CD14-positive monocyte (primary cell): ENCODE results near the gene HTR7. TPM values are rescaled to one million over a fixed set of nuclear protein-coding genes. Genes with fewer than 3 reads are reported as not detected.

Experiments used
- DNase-seq, 3 donors: peaks; one replicate each; pipeline ENCODE4 v3.0.0-alpha.2; 2011 to 2022
- H2AFZ ChIP-seq: 2 replicates; pipeline ENCODE4 v1.6.0; 2012; ENCODE audit warnings: mild to moderate bottlenecking, low read depth, low read length, inconsistent platforms; ENCODE audit not compliant: insufficient read depth, poor library complexity, severe bottlenecking
- H3K27ac ChIP-seq, 2 donors: 1 replicate in 1 of 2; 2 replicates in 1 of 2; pipeline ENCODE4 v1.5.1; 2012 to 2013; ENCODE audit warnings: low read length in 2 of 2, control low read depth in 1 of 2, inconsistent platforms in 1 of 2, low read depth in 1 of 2, mild to moderate bottlenecking in 1 of 2
- H3K27me3 ChIP-seq, 2 donors: one replicate each; pipeline versions ENCODE4 v1.6.0 to v1.6.1; 2011 to 2013; ENCODE audit warnings: low read length in 2 of 2; ENCODE audit not compliant: control insufficient read depth in 2 of 2, insufficient read depth in 2 of 2
- H3K36me3 ChIP-seq, 2 donors: replicated peaks in 1 of 2; 1 replicate in 1 of 2; 2 replicates in 1 of 2; pipeline versions ENCODE4 v1.5.1 to v1.6.1; 2012 to 2013; ENCODE audit warnings: low read length in 2 of 2, control low read depth in 1 of 2, inconsistent platforms in 1 of 2, mild to moderate bottlenecking in 1 of 2; ENCODE audit not compliant: insufficient read depth in 2 of 2, control insufficient read depth in 1 of 2
- H3K4me1 ChIP-seq, 2 donors: 1 replicate in 1 of 2; 2 replicates in 1 of 2; pipeline versions ENCODE4 v1.5.1 to v1.6.1; 2012 to 2013; ENCODE audit warnings: low read length in 2 of 2, control low read depth in 1 of 2, inconsistent platforms in 1 of 2, mild to moderate bottlenecking in 1 of 2, moderate library complexity in 1 of 2; ENCODE audit not compliant: insufficient read depth in 2 of 2, control insufficient read depth in 1 of 2
- H3K4me2 ChIP-seq: replicated peaks from 2 replicates; pipeline ENCODE3; 2012; ENCODE audit warnings: low read length, moderate library complexity, mild to moderate bottlenecking; ENCODE audit not compliant: poor library complexity, severe bottlenecking; ENCODE audit errors: extremely low read depth
- H3K4me3 ChIP-seq, 3 experiments: fragments of 200-600 bp in 1 of 3; sonication (generic) in 1 of 3; replicated peaks in 1 of 3; 1 replicate in 2 of 3; 2 replicates in 1 of 3; pipeline ENCODE4 v1.5.1; 2011 to 2013; ENCODE audit warnings: low read length in 3 of 3, mild to moderate bottlenecking in 3 of 3, control low read depth in 2 of 3, low read depth in 2 of 3, inconsistent platforms in 1 of 3, moderate library complexity in 1 of 3
- H3K79me2 ChIP-seq: 2 replicates; pipeline ENCODE4 v1.6.0; 2012; ENCODE audit warnings: mild to moderate bottlenecking, control low read depth, inconsistent platforms, low read length, moderate library complexity; ENCODE audit not compliant: insufficient read depth
- H3K9ac ChIP-seq: 2 replicates; pipeline ENCODE4 v1.6.0; 2017; ENCODE audit warnings: low read length, mild to moderate bottlenecking; ENCODE audit not compliant: insufficient read depth, poor library complexity, severe bottlenecking
- H3K9me3 ChIP-seq, 2 donors: replicated peaks in 1 of 2; 1 replicate in 1 of 2; 2 replicates in 1 of 2; pipeline versions ENCODE4 v1.5.1 to v1.6.1; 2012 to 2013; ENCODE audit warnings: low read length in 2 of 2, control low read depth in 1 of 2; ENCODE audit not compliant: control insufficient read depth in 1 of 2, insufficient read depth in 1 of 2
- H4K20me1 ChIP-seq: 2 replicates; pipeline ENCODE4 v1.6.0; 2012; ENCODE audit warnings: mild to moderate bottlenecking, low read length, control low read depth, moderate library complexity; ENCODE audit not compliant: insufficient read depth
- H3K27ac Mint-ChIP-seq, 7 donors: one replicate each; pipeline ENCODE4 v1.8.0; 2020; ENCODE audit warnings: mild to moderate bottlenecking in 7 of 7, mixed read lengths in 7 of 7, moderate library complexity in 6 of 7, inconsistent platforms in 2 of 7
- H3K27me3 Mint-ChIP-seq, 3 donors: one replicate each; pipeline ENCODE4 v1.8.0; 2021 to 2022; ENCODE audit warnings: low read depth in 3 of 3, mild to moderate bottlenecking in 3 of 3, mixed read lengths in 3 of 3, moderate library complexity in 3 of 3, inconsistent platforms in 1 of 3
- H3K36me3 Mint-ChIP-seq, 2 donors: one replicate each; pipeline ENCODE4 v1.8.0; 2020; ENCODE audit warnings: mixed read lengths in 2 of 2, inconsistent platforms in 1 of 2, mild to moderate bottlenecking in 1 of 2
- H3K4me1 Mint-ChIP-seq: one replicate; pipeline ENCODE4 v1.8.0; 2020; ENCODE audit warnings: mild to moderate bottlenecking, mixed read lengths
- H3K4me3 Mint-ChIP-seq, 2 donors: one replicate each; pipeline ENCODE4 v1.8.0; 2020; ENCODE audit warnings: mild to moderate bottlenecking in 2 of 2, mixed read lengths in 2 of 2, moderate library complexity in 1 of 2
- H3K9me3 Mint-ChIP-seq, 7 donors: one replicate each; pipeline ENCODE4 v1.8.0; 2020 to 2022; ENCODE audit warnings: mixed read lengths in 7 of 7, mild to moderate bottlenecking in 6 of 7, moderate library complexity in 6 of 7, inconsistent platforms in 2 of 7
- CTCF ChIP-seq: fragments of 200-600 bp; IDR thresholded peaks from one replicate; pipeline ENCODE4 v1.8.0; 2022; ENCODE audit warnings: antibody characterized with exemption, mild to moderate bottlenecking
- WGBS: methylation state at CpG from one replicate; pipeline ENCODE4 v1.1.5; 2013; ENCODE audit warnings: missing lambda C conversion rate; ENCODE audit not compliant: insufficient coverage; 5-methylcytosine and 5-hydroxymethylcytosine counted together
- intact Hi-C, 2 donors: fragments of 100-400 bp; cut with micrococcal nuclease; formaldehyde crosslinking; loops; one replicate each; pipeline versions ENCODE4 v1.15.0 to v1.15.1; 2023
- polyA plus RNA-seq, 3 donors: library from polyadenylated mRNA; depleted of rRNA in 1 of 3; unstranded in 2 of 3; stranded (reverse) in 1 of 3; fragments of 300-500 nt in 2 of 3; fragments of >200 nt in 1 of 3; fragmentation: Illumina TruSeq in 2 of 3; gene quantifications; 1 replicate in 2 of 3; 2 replicates in 1 of 3; pipeline ENCODE4 v1.2.3, GENCODE V29; 2012 to 2021

Gene HTR7
- polyA plus RNA-seq, 3 donors = 0.95 to 1.6 (median 1.1) TPM

GRCh38 chr10:90893190-90893589 is 35.4 kb upstream of the HTR7 start:
- no peak overlapping the region for H3K4me2 ChIP-seq
- H3K27me3 ChIP-seq = no peaks in the 10 kb centered on the region
- Mint-ChIP-seq H3K9me3 (no peaks in the 10 kb centered on the region), H3K4me1 (peaks cover 5% of the 10 kb centered on the region), H3K27ac (peak overlapping the region in 1 of 7 donors; percentile 37), H3K27me3 (no peaks in the 10 kb centered on the region), H3K36me3 (peaks cover 69 to 86% of the 10 kb centered on the region in 2 donors), H3K4me3 (no peak overlapping the region)
- no peaks in the 10 kb centered on the region for H3K79me2 ChIP-seq
- no peaks in the 10 kb centered on the region for H3K9me3 ChIP-seq
- no peak for DNase-seq
- H3K36me3 ChIP-seq = peaks cover 72 to 93% of the 10 kb centered on the region in 2 donors
- H4K20me1 ChIP-seq = no peaks in the 10 kb centered on the region
- H2AFZ ChIP-seq = no peak overlapping the region
- no peak overlapping the region for H3K4me3 ChIP-seq
- H3K4me1 ChIP-seq = no peaks in the 10 kb centered on the region
- intact Hi-C loops = no loop called here
- no peak overlapping the region for H3K9ac ChIP-seq
- H3K27ac ChIP-seq = no peak overlapping the region
- TF ChIP-seq CTCF = no peak
- WGBS = 100% methylated on average over 3 of the region's 3 CpGs

GRCh38 chr10:90890347-90890746 is 32.5 kb upstream of the HTR7 start:
- peaks cover 83 to 99% of the 10 kb centered on the region in 2 donors for H3K36me3 ChIP-seq
- H3K9ac ChIP-seq = no peak overlapping the region
- peaks cover 5% of the 10 kb centered on the region for H3K4me1 Mint-ChIP-seq
- H3K9me3 ChIP-seq = no peaks in the 10 kb centered on the region
- no peaks in the 10 kb centered on the region for H3K4me1 ChIP-seq
- no peaks in the 10 kb centered on the region for H3K27me3 Mint-ChIP-seq
- TF ChIP-seq CTCF = no peak
- no peak overlapping the region for H3K4me2 ChIP-seq
- H3K9me3 Mint-ChIP-seq = no peaks in the 10 kb centered on the region
- H2AFZ ChIP-seq = no peak overlapping the region
- intact Hi-C loops = no loop called here
- no peaks in the 10 kb centered on the region for H3K27me3 ChIP-seq
- H3K36me3 Mint-ChIP-seq = peaks cover 78 to 95% of the 10 kb centered on the region in 2 donors
- DNase-seq = no peak
- H3K79me2 ChIP-seq = no peaks in the 10 kb centered on the region
- WGBS = no CpG with 5 or more reads among the region's 2 CpGs
- no peak overlapping the region for H3K4me3 ChIP-seq
- H3K4me3 Mint-ChIP-seq = no peak overlapping the region
- H3K27ac ChIP-seq = no peak overlapping the region
- peak overlapping the region in 1 of 7 donors; percentile 11 for H3K27ac Mint-ChIP-seq
- no peaks in the 10 kb centered on the region for H4K20me1 ChIP-seq
